Activated CD8-positive, alpha-beta memory T cell treated with anti-CD3 and anti-CD28 coated beads, Interleukin-2, amount 50 U/mL, for 24 hours (primary cell): ENCODE results near the gene PGF.
A peak's percentile ranks its signal among the peaks of the same experiment; 100 is the strongest.

Experiments
- DNase-seq: peaks from one replicate; pipeline ENCODE4 v3.0.0-alpha.2; 2020; ENCODE audit errors: extremely low read depth

The PGF gene

DNA sequence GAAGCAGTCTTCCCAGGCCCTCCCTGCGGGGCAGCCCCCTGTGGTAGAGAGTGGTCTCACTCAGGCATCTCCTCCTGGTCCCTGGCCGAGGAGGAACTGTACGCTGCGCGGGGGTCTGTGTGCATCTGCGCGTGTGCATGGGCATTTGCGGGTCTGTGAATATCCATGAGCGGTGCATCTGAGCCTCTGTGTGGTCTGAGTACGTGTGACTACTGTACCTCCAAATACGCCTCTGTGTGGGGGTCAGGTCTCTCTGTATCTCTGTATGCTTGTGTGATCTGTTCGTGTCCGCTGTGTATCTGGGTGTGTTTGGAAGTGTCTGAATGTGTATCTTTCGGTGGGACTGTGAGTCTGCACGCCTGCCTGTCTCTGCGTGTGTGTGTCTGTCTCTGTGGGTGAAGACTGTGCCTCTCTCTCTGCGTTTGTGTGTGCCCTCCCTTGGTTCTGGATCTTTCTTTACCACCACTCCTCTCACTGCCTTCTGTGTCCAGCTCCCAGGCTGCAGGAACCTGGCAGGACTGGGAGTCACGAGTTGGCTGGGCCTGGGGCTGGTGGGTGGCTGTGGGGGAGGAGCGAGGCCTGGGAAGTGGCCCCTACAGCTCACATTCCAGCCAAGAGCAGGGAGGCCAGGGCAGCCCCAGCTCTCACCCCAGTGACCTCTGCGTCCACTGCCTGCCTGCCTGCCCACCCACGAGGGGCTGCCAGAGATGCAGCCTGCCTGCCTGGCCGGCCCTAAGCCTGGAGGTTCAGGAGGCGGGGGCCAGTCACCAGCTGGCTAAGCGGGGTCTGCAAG is 1.1 kb upstream of the PGF start:
- DNase-seq, result no peak

DNA sequence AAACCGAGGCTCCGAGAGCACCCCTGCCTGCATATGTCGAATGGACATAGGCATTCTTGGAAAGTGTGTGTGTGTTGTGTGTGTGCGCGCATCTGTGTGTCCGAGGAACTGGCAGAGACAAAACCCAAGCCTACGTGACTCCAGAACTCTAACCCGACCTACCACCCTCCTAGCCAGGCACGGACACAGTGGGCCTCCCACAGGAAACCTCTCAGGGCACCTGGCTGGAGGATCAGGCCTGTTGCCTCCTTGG is 556 bp upstream of the PGF start:
- no peak for DNase-seq

DNA sequence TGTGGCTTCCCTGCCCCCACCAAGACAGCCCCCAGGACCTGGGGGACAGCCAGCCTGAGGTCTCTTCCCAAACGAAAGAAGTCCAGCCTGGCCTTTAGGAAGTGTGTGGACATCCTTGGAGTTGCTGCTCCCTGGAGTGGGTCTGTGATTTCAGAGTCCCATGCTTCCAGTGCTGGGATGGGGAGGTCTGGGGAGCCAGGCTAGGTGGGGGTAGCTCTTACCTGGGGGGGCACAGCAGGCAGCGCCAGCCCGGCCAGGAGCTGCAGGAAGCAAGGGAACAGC is 509 bp downstream of the PGF start:
- DNase-seq, result no peak

DNA sequence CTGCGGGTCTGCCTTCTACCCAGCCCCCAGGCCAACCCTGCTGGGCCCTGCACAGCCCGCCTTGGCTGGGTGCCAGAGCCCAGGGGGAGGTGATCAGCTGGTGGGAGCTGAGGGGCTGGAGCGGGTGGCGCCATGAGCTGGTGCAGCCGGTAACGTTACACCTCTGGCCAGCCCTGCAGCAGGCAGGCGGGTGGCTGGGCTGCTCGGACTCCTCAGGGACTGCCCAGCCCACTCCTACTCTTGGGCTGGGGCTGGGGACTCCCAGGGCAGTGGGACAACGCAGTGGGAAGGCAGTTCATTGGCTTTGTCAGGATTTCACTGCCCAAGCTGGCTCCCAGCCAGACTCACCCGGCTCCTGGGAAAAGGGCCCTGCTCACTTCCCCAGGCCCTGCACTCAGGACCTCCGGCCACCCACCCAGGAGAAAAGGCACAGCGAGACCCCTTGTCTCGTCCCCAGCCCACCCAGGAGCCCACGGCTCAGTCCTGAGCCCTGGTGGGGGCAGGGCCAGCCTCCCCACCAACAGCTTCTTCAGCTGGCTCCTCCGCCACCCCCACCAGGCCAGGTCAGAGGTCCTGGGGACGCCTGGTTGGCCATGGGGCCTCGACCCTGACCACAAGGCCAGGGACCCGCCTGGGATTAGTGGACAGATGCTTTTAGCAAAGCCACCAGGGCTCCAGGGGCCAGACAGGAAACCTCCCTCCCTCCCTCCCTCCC is 1.0 kb downstream of the PGF start:
- DNase-seq, result no peak

DNA sequence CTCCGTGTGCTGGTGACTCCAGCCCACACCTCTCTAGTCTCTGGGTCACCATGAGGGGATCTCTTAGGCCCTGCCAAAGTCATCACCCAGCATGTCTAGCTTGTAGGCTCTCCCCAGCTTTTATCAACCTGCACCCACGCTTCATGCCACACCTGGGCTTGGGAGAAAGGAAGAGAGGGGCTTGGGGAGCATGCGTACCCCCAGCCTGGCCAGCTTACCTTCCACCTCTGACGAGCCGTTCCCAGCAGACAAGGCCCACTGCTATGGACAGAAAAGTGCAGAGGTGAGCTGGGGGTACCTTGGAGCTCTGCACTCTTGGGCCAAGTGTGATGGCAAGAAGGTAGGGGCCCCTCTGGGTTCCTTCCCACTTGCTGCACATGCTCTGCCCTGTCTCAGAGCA is 1.7 kb downstream of the PGF start:
- DNase-seq, result no peak

DNA sequence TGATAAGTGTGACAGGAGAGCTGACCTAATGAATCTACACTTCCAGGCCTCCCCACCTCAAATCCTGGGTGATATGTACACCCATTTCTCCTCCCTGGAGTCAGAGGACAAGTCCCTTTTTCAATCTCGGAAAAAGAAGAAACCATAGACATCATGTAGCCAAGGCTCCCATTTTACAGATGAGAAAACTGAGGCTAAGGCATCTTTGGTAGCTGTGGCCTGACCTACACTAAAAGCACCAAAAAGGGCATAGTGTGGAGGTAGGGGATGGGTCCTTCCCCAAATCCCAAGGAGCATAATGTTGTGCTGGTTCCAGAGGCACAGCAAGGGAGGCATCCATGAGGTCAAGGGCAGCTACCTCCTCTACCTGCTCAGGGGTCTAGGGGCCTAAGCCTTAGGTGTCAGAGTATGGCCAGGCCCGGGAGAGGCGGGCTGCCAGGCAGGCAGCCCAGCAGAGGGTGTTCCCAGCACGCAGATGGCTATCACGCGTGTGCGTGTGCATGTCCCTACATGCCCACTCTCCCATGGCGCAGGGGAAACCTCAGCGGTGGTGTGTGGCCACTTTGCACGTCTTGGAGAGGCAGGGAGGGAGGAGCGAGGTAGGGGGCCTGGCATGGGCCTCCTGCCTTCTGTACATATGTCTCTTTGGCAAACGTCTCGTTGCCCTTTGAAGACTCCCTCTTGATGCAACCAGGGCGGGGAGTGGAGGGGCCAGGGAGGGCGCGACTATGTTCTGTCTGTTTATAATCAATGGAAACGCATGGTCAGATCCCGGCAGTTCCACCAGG is 2.5 kb downstream of the PGF start:
- DNase-seq, result no peak

DNA sequence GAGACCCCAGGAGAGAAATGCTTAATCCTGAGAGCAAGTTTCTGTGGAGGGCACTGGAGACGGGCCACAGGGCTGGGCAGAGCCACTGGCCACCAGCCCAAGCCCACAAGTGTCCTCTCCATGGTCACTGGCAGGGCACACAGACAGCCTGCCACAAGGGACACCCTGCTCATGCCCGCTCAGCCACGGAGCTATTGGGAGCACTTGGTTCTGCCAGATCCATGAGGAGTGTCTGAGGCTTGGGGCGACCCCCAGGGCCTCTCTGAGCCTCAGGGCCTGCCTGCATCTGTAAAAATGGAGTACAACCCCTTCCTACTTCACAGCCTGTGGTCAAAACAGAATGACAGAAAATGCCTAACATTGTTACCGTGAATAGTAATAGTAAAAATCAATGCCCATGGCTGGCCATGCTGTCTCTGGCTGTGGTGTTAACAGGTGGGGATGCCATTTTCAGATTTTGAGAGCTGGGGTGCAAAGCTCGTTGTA is 3.2 kb downstream of the PGF start:
- no peak for DNase-seq

DNA sequence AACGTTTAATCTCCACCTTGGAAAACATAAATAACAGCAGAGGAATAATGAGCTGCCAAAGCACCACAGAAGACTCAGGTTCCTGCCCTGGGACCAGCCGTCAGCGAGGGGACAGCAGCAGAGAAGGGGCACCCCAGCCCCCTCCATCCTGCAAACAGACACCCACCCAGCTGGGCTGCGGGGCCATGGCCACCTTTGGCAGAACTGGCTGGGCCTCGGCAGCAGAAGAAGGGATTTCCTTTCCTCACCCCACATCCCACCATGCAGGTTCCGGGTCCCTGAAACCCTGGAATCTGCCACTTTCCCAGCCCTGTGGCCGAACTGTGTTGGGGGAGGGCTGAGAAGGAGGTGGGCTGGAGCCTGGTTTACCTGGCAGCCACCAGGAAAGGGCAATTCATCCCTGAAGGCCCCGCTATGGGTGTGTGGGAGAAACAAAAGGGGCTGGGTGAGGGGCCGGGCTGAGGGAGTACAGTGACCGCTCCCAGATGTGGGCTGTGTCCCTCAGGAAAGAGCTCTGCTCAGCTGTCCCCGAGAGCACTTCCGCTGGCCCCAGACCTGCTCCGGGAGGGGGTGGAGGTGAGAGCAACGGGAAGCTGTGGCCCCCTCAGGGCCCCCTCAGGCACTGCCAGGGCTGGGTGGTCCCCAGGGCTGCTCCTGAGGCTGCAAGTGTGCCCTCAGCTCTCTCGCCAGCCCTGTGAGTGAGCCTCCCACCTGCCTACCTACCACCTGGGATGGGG is 3.8 kb downstream of the PGF start:
- DNase-seq, result no peak

DNA sequence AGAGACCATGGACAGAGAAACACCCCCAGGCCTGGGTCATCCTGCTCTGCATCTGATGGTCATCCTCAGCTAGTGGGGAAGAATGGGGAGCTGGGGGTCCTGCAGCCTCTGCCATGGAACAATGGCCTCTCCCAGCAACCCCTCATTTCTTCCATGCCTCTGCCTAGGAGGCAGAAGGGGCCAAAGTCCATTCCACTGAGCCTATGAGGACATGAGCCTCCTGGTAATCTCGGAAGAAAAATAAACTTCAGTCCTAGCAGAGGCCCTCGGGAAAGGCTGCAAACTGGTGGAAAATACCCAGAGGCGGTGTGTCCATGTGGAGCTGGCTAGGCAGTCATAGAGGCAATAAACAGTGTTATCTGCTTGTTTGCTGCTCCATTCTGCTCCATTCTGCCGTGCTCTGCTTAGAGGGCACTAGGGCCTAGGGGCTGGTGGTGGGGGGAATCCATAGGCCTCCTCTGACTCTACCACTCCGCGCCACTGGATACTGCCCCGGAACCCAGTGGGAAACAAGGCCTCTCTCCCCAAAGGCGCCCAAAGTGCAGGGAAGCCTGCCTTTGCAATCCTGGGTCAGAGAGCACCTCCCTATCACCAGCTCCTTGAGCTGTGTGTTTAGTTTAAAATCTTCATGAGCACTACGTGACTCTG is 4.5 kb downstream of the PGF start:
- no peak for DNase-seq

DNA sequence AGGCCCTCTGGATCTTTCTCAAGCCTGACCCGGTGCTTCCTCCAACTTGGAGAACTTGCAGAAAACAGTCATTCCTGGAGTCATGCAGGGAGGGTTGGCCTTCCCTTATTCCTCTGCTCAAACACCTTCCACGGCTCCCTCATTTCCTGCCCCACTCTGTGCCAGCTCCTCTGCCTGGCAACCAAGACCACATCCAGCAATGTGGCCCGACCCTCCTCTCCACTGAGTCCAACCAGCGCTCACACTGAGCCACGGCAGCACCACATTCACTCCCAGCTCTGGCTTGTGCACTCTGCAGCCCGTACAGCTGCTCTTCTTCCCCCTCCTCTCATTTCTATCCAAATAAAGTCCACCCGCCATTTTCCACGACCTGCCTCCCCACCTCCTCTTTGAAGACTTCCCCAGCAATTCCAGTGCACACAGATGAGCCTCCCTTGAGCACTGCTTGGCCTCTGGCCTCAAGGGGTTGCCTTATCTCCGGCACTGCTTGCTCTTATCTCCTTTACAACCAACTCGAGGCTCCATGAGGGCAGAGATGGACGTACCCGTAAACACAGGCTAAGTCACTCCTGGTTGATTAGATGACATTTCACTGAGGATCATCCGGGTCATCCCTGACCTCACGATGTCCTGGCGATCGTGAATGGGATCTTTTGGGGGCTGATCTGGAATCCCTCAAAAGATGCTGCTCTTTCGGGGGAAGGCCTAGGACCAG is 5.4 kb downstream of the PGF start:
- DNase-seq, result no peak

DNA sequence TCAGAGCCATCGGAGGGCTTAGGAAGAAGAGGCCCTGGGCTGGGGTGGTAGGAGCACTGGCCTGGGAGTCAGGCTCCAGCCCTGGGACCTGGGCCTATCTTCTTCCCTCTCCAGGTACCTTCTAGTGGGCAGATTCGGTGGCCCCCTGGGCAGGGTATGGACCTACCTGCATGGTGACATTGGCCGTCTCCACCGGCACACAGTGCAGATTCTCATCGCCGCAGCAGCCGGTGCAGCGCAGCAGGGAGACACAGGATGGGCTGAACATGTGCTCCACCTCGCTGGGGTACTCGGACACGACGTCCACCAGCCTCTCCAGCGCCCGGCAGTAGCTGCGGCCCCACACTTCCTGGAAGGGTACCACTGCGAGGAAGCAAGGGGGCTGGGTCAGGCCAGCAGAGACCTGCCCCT is 6.2 kb downstream of the PGF start:
- DNase-seq, result no peak

DNA sequence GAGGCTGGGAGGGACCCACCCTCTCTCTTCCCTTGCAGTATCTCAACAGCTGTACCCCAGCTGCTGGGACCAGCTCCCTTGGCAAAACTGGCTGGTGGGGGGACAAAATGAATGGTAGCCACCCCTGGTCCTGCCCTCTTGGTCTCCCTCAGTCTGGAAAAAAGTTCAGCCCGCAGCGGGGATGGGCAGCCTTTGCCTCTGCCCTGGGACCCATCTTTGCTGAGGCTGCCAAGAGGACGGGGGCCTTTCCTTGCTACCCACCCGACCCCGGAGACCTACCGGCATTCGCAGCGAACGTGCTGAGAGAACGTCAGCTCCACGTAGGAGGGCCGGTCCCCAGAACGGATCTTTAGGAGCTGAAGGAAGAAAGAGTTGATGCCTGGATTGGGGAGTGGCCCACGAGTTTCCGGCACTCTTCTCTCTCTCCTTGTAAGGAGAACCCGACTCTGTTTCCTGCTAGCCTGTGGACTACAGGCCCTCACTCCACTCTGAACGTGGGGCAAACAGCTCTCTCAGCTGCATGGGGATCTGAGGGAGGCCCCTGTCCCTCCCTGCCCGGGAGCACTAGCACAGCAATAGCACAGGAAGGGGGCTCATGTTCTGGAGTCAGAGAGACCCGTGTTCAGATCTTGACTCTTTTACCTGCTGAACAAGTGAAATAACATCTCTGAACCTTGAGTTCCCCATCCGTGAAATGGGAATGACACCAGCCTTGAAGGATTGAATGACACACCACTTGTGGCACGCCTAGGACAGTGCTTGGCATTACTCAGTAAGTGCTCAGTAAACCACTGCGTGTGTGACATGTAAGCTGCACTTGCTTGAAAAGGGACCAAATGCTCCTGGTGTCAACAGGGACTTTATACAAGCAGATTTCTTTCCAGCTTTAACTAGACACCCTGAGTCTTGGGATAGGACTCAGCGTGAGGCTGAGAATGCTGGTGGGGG is 6.9 kb downstream of the PGF start:
- no peak for DNase-seq

DNA sequence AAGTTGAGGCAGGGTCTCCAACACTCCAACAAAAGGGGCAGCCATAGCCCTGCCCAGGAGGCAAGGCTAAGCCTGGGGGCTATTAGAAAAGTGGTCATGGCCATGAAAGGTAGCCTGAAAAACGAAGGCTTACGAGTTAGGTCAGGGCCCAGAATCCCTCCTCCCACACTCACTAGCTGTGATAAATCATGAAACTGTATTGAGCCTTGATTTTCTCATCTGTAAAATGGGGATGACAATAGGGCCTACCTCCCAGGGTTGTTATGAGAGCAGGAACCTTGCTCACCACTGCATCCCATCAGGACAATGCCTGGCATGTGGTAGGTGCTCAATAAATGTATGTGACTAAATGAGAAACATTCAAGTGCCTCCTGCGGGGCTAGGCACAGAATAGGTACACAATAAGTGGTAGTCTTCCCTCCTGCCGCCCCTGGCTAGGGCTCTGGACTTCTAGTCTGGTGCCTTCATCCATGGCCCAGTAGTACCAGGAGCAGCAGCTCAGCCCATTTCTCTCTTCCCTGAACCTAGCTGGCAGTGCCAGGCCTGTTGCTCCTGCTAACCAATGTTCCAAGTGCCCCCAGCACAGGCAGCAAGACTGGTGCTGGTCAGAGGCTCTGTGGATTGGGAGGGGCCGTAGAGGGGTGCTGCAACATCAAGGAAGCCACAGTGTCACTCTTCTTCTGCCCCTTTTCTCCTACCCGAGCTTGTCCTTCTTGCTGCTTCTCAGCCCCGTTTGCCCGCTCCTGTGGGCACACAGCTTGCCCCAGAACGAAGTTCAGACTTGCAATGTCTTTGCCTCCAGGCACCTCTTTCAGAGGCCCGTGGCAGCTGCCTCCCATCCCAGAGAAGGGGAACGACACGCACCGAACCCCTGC is 7.8 kb downstream of the PGF start:
- DNase-seq, result no peak

DNA sequence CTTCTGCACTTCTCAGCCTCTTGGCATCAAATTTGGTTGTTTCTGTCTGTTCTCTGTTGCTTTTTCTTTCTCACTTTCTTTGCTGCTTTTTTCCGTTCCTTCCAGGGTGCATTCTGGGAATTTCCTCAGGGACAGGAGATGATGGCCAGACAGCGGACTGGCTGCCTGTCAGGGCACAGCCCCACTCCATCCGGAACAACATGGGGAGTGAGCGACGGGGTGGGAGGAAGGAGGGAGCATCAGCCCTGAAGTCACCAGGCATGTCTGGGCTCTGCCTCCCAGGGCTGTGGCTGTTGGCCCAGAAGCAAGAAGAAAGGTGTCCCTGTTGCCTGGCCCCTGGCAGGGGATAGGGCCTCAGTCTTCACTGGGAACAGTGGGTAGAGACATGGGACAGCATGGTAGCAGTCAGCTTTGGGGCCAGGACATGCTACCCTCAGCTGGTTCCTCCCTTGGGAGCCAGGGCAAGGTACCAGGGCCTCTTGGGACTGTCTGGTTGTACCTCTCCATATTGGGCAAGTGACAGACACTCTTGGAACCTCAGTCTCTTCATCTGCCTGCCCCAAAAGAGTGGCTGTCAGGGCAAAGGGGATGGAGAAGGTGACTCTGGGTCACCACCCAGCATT is 8.6 kb downstream of the PGF start:
- no peak for DNase-seq

DNA sequence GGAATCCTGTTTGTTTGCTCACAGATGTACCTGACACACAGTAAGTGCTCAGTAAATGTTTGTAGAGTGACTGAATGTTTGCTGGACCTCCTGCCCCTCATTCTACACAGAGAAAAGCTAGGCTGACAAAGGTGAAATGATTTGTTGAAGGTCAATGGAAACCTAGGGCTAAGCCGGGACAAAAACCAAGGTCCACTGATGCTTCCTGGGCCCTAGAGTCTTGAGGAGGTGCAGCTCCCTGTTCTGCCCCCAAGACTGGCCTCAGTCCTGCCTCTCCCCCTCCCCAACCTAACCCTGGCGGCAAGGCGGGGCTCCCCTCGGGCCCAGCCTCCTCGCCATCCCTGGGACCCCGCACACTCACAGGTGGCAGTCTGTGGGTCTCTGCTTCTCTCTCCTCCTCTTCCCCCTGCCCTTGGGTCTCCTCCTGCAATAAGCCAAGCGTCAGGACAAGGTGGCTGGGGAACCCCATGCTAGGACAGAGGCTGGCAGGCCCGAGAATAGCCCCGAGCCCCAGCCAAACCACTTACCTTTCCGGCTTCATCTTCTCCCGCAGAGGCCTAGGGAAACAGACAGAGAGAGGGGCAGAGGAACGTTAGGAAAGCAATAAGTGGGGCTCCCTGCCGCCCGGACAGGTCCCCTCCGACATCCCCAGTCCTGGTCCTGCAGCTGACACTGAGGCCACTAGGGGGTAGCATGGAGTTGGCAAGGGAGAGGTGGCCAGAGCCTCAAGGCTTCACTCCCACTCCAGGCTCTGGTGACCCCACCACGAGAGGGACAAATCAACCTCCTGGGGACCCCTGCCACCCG is 9.3 kb downstream of the PGF start:
- DNase-seq, result peak; percentile 40

DNA sequence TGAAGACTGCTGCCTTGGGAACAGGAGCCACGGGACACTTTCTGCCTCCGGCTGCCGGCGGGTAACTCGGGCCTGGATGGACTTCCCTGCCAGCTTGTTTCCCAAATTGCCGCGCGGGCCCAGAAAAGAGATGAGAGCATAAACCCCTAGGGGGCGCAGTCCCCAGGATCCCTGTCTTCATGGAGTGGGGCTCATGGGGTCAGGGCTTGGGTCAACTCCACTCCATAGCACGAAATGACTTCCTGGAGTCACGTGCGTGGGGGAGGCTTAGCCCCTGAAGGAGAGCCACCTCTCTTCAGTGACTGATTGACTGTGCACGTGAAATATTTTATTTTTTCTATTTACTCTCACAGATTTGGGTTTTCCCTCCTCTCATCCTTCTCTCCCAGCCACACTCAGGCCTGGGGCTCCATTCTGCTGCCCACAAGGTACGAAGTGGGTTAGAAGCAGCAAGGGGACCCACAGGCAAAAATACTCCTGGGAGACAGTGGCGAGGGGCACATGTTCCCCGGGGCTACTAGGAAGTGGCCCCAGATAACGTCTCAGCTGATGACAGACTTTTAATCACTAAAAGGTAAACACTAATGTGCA is 10.0 kb downstream of the PGF start:
- DNase-seq, result no peak

DNA sequence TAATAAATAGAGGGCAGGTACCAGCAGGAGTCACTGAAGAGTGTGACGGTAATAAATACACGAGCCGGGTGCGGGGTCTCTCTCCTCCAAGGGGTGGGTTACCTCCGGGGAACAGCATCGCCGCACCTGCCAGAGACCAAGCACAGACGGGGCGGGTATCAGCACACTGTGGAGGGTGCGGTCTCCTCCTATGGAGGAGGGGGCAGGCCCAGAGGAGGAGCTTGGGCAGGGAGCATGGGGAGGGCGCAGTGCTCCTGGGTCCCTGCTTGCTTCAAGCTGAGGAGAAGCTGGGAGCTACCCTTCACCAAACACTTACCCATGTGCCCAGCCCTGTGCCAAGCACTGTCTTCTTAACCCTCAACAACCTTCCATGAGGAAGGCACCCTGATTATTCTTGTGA is 12.8 kb downstream of the PGF start:
- DNase-seq, result no peak
